ENCODE measurements around the gene DPP7.

DPP7 gene

GRCh38 chr9:137071282-137071681 is 43.3 kb downstream of the DPP7 start:
- no peak overlapping the region for H3K27ac ChIP-seq (ENCODE audit: low read depth, low read length)

GRCh38 chr9:137070906-137071275 is 43.6 kb downstream of the DPP7 start:
- peak overlapping the region; percentile 46 for H3K27ac ChIP-seq (ENCODE audit: low read depth, low read length)
- TF ChIP-seq CTCF (IDR thresholded peaks at IDR 0.05; ENCODE audit: insufficient read depth, low read length, poor library complexity, severe bottlenecking) (no peak), EZH2phosphoT487 (conservative IDR thresholded peaks at IDR 0.05; ENCODE audit: low read length) (no peak)

More at GRCh38 chr9:137071282-137071681, 43.3 kb downstream of the DPP7 start:
- Histone ChIP-seq H2AFZ (ENCODE audit: low read depth, low read length, severe bottlenecking) (no peak overlapping the region), H3K27me3 (ENCODE audit: low read length) (no peaks in the 10 kb centered on the region), H3K9me2 (replicated peaks; ENCODE audit: insufficient read depth, low read length) (no peaks in the 10 kb centered on the region), H3K9me3 (ENCODE audit: insufficient read depth, low read length) (no peaks in the 10 kb centered on the region), H4K20me1 (ENCODE audit: low read depth, low read length) (no peaks in the 10 kb centered on the region), H3K4me2 (ENCODE audit: low read depth, low read length, poor library complexity, severe bottlenecking) (peak overlapping the region; percentile 79), H3F3A (ENCODE audit: insufficient read depth) (peaks cover 19% of the 10 kb centered on the region), H3K4me3 (ENCODE audit: insufficient read depth, low read length, poor library complexity, severe bottlenecking) (peak overlapping the region; percentile 83), H3K9ac (ENCODE audit: low read length) (peak overlapping the region; percentile 80), H3K36me3 (ENCODE audit: low read length) (no peaks in the 10 kb centered on the region), H3K79me2 (ENCODE audit: insufficient read depth, low read length) (peaks cover 12% of the 10 kb centered on the region)
- no peak for TF ChIP-seq EZH2phosphoT487 (conservative IDR thresholded peaks at IDR 0.05; ENCODE audit: low read length)
- TF ChIP-seq CTCF (IDR thresholded peaks at IDR 0.05; ENCODE audit: insufficient read depth, low read length, poor library complexity, severe bottlenecking), result no peak

GRCh38 chr9:137070201-137070905 is 44.2 kb downstream of the DPP7 start, which contains the start of gene SAPCD2:
Gene SAPCD2, minus strand, starts transcription at chr9:137070557. Its CDS starts 97 bp downstream, at chr9:137070460.
- H3K27ac ChIP-seq (ENCODE audit: low read depth, low read length), result peak within 1 kb of the TSS; percentile 70
- no peaks in the 10 kb centered on the region for H3K36me3 ChIP-seq (ENCODE audit: low read length)
- no peaks in the 10 kb centered on the region for H3K9me3 ChIP-seq (ENCODE audit: insufficient read depth, low read length)
- peaks cover 12% of the 10 kb centered on the region for H3K79me2 ChIP-seq (ENCODE audit: insufficient read depth, low read length)
- H2AFZ ChIP-seq (ENCODE audit: low read depth, low read length, severe bottlenecking), result peak within 1 kb of the TSS; percentile 63
- H3K9ac ChIP-seq (ENCODE audit: low read length), result peak within 1 kb of the TSS; percentile 80
- H4K20me1 ChIP-seq (ENCODE audit: low read depth, low read length), result no peaks in the 10 kb centered on the region
- TF ChIP-seq EZH2phosphoT487 (conservative IDR thresholded peaks at IDR 0.05; ENCODE audit: low read length) (no peak), CTCF (IDR thresholded peaks at IDR 0.05; ENCODE audit: insufficient read depth, low read length, poor library complexity, severe bottlenecking) (no peak)
- H3K9me2 ChIP-seq (replicated peaks; ENCODE audit: insufficient read depth, low read length), result no peaks in the 10 kb centered on the region
- peak within 1 kb of the TSS; percentile 83 for H3K4me3 ChIP-seq (ENCODE audit: insufficient read depth, low read length, poor library complexity, severe bottlenecking)
- peak within 1 kb of the TSS; percentile 79 for H3K4me2 ChIP-seq (ENCODE audit: low read depth, low read length, poor library complexity, severe bottlenecking)
- H3K27me3 ChIP-seq (ENCODE audit: low read length), result no peaks in the 10 kb centered on the region
- peaks cover 15% of the 10 kb centered on the region for H3F3A ChIP-seq (ENCODE audit: insufficient read depth)

More at GRCh38 chr9:137070906-137071275, 43.6 kb downstream of the DPP7 start:
- Histone ChIP-seq H3K9ac (ENCODE audit: low read length) (peak overlapping the region; percentile 80), H4K20me1 (ENCODE audit: low read depth, low read length) (no peaks in the 10 kb centered on the region), H3K4me2 (ENCODE audit: low read depth, low read length, poor library complexity, severe bottlenecking) (peak overlapping the region; percentile 79), H3K27me3 (ENCODE audit: low read length) (no peaks in the 10 kb centered on the region), H3K79me2 (ENCODE audit: insufficient read depth, low read length) (peaks cover 12% of the 10 kb centered on the region), H3K9me2 (replicated peaks; ENCODE audit: insufficient read depth, low read length) (no peaks in the 10 kb centered on the region), H3K4me3 (ENCODE audit: insufficient read depth, low read length, poor library complexity, severe bottlenecking) (peak overlapping the region; percentile 83), H3K9me3 (ENCODE audit: insufficient read depth, low read length) (no peaks in the 10 kb centered on the region), H3F3A (ENCODE audit: insufficient read depth) (peaks cover 18% of the 10 kb centered on the region), H2AFZ (ENCODE audit: low read depth, low read length, severe bottlenecking) (peak overlapping the region; percentile 63), H3K36me3 (ENCODE audit: low read length) (no peaks in the 10 kb centered on the region)

Data from SU-DHL-6 (cell line).